Stimulated activated CD8-positive, alpha-beta memory T cell treated with anti-CD3 and anti-CD28 coated beads, Interleukin-2, amount 100 ng/mL, for 1 hour (primary cell): Measurements from ENCODE around the gene CAPZA1.

Source experiments
- DNase-seq, 2 donors: peaks; one replicate each; pipeline ENCODE4 v3.0.0-alpha.2; 2020; ENCODE audit warnings: low read depth in 2 of 2

CAPZA1 gene

GRCh38 chr1:112676543-112676942 is 56.9 kb downstream of the CAPZA1 start:
- no peak for DNase-seq

DNA sequence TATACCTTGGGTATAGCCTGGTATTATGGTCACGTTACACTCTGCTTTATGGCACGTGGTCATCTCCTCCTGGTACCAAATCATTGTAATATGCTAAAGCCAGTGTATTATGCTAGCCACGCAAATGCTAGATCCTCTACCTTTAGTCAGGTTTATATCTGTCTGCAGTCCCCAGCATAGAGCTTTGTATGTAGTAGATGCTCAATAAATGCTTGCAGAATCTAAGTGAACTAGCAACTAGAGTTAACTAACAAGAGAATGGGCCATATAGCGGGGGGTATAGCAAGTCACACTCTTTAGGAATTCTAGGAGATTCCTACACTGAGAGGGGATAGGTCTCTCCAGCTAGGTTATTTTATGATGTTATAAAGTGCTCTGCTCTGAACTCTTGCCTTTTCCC is 57.9 kb downstream of the CAPZA1 start:
- no peak for DNase-seq

GRCh38 chr1:112678605-112679004 is 59.0 kb downstream of the CAPZA1 start:
- no peak for DNase-seq

DNA sequence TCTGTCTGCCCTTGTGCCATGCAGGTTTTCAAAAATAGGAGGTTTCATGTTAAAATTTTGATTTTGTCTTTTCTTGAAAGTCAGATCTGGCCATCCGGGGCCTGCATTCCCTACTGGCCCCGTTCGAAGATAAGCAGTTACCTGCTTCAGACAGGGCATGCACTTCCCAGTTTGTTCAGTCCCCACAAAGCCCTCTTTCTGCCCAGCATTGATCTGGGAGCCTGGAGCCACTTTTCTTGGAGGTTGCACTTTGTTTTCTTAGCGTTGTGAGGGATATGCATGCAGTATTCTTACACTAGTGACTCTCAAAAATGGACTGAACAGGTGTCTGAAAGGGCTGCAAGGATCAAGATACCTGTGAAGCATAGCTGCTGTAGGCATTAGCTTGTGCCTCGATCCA is 66.3 kb downstream of the CAPZA1 start:
- DNase-seq = no peak

DNA sequence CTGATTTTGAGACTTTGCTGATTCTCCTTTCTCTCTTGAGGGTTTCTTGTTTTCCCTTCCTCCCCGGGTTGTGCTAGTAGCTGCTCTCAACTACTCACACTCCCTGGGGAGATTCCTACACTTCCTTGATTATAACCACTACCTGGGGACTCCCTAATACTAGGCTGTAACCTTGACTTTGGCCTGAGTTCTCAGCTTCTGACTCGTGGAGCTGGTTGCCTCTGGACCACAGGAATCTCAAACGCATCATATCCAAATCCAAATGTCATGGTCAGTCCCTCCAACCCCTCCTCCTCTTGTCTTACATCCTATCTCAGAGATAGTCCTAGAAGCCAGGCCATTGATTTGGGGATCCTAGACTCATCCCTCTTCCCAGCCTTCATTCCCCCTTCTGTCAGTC is 66.8 kb downstream of the CAPZA1 start:
- DNase-seq = no peak

DNA sequence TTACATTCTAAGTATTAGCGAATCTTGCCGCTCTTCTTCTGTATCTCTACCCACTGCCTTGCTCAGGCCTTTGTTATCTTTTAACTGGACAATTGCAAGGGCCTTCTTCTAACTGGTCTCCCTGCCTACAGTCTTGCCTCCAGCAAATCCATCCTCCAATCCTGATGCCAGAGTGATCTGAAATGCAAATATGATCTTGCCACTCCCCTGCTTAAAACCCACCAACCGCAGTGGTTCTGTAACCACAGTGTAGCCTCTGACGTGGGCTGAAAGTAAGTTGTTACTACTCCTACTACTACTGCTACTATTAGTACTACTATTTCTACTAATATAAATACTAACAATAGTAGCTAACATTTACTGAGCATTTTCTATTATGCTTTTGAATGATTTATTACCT is 67.2 kb downstream of the CAPZA1 start:
- no peak for DNase-seq

- no peak for DNase-seq
These were observed 67.7 kb downstream of the CAPZA1 start for GRCh38 chr1:112687361-112687760.

GRCh38 chr1:112687785-112688496 is 68.3 kb downstream of the CAPZA1 start:
- DNase-seq = no peak

DNA sequence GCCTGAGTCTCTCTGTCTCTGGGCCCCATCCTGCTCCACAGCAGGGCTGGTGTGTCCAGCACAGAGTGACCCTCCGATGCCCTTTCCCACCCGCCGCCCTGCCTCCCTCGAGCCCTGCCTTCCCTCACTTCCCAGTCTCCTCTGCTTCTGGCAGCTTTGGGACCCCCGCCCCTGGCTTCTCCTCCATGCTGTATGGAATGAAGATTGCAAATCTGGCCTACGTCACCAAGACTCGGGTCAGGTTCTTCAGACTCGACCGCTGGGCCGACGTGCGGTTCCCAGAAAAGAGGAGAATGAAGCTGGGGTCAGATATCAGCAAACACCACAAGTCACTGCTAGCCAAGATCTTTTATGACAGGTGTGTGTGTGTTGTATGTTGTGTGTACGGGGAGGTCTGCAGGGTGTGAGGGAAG is 69.2 kb downstream of the CAPZA1 start:
- DNase-seq = no peak

- DNase-seq = no peak
These were observed 69.7 kb downstream of the CAPZA1 start for GRCh38 chr1:112689196-112689841.

DNA sequence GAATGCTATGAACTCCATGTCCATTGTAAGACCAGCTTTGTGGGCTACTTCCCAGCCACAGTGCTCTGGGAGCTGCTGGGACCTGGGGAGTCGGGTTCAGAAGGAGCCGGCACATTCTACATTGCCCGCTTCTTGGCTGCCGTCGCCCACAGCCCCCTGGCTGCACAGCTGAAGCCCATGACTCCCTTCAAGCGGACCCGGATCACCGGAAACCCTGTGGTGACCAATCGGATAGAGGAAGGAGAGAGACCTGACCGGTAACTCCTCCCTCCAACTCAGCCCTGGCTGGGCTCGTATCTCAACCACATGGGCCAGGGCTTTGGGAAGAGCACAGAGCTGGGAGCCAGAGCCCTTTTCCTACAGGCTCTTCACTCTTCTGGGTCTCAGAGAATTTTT is 70.2 kb downstream of the CAPZA1 start:
- DNase-seq = no peak

DNA sequence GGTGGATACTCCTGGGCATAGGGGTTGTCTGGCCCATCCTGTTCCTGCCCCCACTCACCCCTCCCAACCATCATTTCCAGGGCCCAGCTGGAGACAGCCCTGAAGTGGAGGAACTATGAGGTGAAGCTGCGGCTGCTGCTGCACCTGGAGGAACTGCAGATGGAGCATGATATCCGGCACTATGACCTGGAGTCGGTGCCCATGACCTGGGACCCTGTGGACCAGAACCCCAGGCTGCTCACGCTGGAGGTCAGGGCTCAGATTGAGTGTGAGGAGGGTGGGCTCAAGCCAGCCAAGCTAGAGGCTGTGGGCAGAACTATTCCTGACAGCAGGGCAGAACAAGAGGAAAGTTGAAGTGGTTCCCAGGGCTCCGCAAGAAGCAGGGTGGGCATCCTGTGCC is 73.0 kb downstream of the CAPZA1 start:
- DNase-seq = no peak

GRCh38 chr1:112693821-112694220 is 74.2 kb downstream of the CAPZA1 start:
- DNase-seq = no peak

DNA sequence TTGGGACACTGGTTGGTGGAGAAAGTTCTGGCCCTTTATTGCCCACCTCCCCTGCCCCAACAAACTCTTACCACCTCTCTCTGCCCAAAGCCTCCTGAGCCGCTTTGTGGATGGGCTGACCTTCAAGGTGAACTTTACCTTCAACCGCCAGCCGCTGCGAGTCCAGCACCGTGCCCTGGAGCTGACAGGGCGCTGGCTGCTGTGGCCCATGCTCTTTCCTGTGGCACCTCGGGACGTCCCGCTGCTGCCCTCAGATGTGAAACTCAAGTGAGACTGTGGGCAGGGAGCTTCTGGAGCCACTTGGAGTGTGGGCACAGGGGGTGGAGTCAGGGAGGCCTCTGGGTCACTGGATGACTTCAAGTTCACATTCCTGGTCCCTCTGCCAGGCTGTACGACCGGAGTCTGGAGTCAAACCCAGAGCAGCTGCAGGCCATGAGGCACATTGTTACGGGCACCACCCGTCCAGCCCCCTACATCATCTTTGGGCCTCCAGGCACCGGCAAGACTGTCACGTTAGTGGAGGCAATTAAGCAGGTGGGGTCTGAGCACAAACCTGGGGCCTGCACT is 74.8 kb downstream of the CAPZA1 start:
- no peak for DNase-seq

DNA sequence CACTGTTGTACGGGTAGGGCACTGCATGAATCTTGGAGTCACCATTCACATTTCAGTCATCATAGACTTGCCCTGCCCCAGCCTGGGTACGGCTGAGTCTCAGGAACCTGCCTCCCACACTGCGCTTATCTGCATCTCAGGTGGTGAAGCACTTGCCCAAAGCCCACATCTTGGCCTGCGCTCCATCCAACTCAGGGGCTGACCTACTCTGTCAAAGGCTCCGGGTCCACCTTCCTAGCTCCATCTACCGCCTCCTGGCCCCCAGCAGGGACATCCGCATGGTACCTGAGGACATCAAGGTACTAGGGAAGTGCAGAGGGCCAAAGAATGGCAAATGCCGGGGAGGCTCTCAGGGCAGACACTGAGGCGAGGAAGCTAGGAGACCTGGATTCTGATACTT is 75.6 kb downstream of the CAPZA1 start:
- DNase-seq = no peak

DNA sequence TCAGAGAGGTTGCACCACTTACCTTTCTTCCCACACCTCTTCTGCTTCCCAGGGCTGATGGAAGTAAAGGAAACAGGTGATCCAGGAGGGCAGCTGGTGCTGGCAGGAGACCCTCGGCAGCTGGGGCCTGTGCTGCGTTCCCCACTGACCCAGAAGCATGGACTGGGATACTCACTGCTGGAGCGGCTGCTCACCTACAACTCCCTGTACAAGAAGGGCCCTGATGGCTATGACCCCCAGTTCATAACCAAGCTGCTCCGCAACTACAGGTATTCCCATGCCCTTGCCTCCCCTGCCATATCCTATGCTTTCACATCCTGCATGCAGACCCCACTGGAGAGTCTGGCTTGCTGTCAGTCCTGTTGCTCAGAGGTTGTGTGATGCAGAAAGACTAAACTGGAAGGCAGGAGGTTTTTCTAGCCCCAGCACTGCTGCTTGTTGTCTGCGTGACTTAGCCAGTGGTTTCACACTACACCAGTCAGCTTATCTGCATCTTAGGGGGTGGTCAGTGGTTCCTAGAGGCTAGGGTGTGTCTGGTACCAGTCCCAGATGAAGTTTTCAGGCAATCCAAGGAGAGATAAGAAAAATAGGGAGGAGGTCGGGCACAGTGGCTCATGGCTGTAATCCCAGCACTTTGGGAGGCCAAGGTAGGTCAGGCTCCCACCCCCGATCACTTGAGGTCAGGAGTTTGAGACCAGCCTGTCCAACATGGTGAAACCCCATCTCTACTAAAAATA is 77.1 kb downstream of the CAPZA1 start:
- DNase-seq = no peak

DNA sequence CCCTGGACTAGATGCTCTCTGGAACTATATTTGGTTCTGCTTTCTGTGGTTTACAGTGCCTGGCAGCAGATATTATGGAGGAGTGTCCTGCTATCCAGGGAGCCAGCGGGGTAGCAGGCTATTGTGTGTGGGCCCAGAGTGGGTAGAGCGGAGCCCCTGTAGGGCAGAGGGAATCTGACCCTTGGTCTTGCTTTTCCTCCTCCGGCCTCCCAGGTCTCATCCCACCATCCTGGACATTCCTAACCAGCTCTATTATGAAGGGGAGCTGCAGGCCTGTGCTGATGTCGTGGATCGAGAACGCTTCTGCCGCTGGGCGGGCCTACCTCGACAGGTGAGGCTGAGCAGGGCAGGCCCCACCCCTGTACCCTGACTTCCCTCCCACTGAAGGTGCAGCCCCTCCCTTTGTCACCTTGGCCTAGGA is 78.2 kb downstream of the CAPZA1 start:
- no peak for DNase-seq

GRCh38 chr1:112698366-112699310 is 79.0 kb downstream of the CAPZA1 start:
- DNase-seq = no peak

DNA sequence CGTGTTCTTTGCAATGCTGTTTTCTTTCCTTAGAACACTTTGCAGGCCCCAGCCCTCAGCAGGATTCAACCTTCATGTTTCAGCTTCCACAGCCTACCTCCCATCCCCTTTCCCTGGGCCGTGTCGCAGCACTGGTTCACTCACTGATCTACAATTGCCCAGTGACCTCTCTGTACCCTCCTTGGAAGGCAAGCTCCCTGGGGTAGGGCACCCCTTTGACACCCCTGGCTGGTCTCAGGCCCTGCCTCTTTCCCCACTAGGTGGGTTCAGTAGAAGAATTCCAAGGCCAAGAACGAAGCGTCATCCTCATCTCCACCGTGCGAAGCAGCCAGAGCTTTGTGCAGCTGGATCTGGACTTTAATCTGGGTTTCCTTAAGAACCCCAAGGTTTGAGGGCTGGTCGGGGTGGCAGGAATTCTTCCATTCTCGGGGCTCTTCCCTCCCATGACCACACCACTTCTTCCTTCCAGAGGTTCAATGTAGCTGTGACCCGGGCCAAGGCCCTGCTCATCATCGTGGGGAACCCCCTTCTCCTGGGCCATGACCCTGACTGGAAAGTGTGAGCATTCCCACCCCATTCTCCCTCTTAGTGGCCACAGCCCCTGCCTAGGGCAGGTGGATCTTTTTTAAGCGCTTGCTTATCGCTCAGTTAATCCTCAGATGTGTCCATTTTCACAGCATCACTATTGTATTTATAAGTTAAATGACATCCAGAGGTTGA is 80.0 kb downstream of the CAPZA1 start:
- DNase-seq = no peak

GRCh38 chr1:112700290-112701226 is 80.9 kb downstream of the CAPZA1 start:
- DNase-seq = peak; percentile 50 to 53
